GM12873 (cell line): Measurements from ENCODE around the gene ANXA4.

Source experiments
- CTCF ChIP-seq: IDR thresholded peaks from 2 replicates; pipeline ENCODE4 v1.5.1; 2012; ENCODE audit warnings: low read depth, mild to moderate bottlenecking, moderate library complexity, low read length, control low read depth; ENCODE audit not compliant: insufficient read depth; ENCODE audit errors: missing control alignments

ANXA4 gene

GRCh38 chr2:69741575-69742321 lies at the start of gene ANXA4:
Gene ANXA4 (plus strand): TSS chr2:69742134. CDS start chr2:69781566, 39,432 bp downstream.
- TF ChIP-seq CTCF = no peak

GRCh38 chr2:69692424-69692823 lies 49.5 kb upstream of the ANXA4 start:
- TF ChIP-seq CTCF = no peak

- TF ChIP-seq CTCF = no peak
These were observed 48.7 kb upstream of the ANXA4 start for GRCh38 chr2:69693059-69693774.

- TF ChIP-seq CTCF = no peak
These were observed 48.0 kb upstream of the ANXA4 start for GRCh38 chr2:69693775-69694450.

GRCh38 chr2:69694894-69695849 lies 46.8 kb upstream of the ANXA4 start:
- no peak for TF ChIP-seq CTCF

GRCh38 chr2:69695850-69696216 lies 46.1 kb upstream of the ANXA4 start:
- no peak for TF ChIP-seq CTCF
